GM12878 (cell line): ENCODE results near the gene RAB13. TPM values are rescaled to one million over a fixed set of nuclear protein-coding genes. Genes with fewer than 3 reads are reported as not detected.

ENCODE experiments used
- CBFB ChIP-seq: IDR thresholded peaks from 2 replicates; pipeline ENCODE4 v1.6.1; 2016; ENCODE audit warnings: antibody characterized with exemption, low read depth
- CBX5 ChIP-seq: sonication (generic); IDR thresholded peaks from 2 replicates; pipeline ENCODE4 v1.6.1; 2016; ENCODE audit warnings: low read depth, moderate library complexity, mild to moderate bottlenecking, inconsistent platforms
- CEBPZ ChIP-seq: fragments of 150-350 bp; IDR thresholded peaks from 2 replicates; pipeline ENCODE4 v1.6.1; 2016; ENCODE audit warnings: low read depth, low read length
- FOXM1 ChIP-seq: IDR thresholded peaks from 2 replicates; pipeline ENCODE4 v1.6.1; 2012; ENCODE audit warnings: low read depth, mild to moderate bottlenecking, inconsistent platforms, low read length, moderate library complexity
- NR2C1 ChIP-seq: fragments of 450-650 bp; IDR thresholded peaks from 2 replicates; pipeline ENCODE4 v1.6.1; 2017; ENCODE audit warnings: antibody characterized with exemption, mild to moderate bottlenecking, moderate library complexity
- POLR2AphosphoS2 ChIP-seq: IDR thresholded peaks from 2 replicates; pipeline ENCODE4 v1.6.1; 2011; ENCODE audit warnings: low read depth, mild to moderate bottlenecking, low read length, improper control_type of control experiment, moderate library complexity
- polyA plus RNA-seq, 11 experiments: library from polyadenylated mRNA; depleted of rRNA in 4 of 11; unstranded in 6 of 11; stranded (reverse) in 5 of 11; fragments of >200 nt; fragmentation: Nextera tagmentation in 4 of 11; fragmentation: Illumina TruSeq in 1 of 11; extraction: Ambion mirVana in 4 of 11; extraction: Trizol in 1 of 11; gene quantifications; 1 replicate in 1 of 11; 2 replicates in 10 of 11; pipeline versions ENCODE4 v1.2.1 to v1.2.3, GENCODE V29; 2011 to 2016; ENCODE audit warnings: inconsistent platforms in 2 of 11, missing spikeins in 2 of 11, low read depth in 1 of 11
- total RNA-seq, 4 experiments: library from RNA; depleted of rRNA in 3 of 4; stranded (reverse); fragments of >200 nt in 3 of 4; fragmentation: Illumina TruSeq in 1 of 4; extraction: Trizol in 1 of 4; gene quantifications; 2 replicates each; pipeline versions ENCODE4 v1.2.1 to v1.2.3, GENCODE V29; 2013 to 2021
- TF ChIP-seq, protein P1 (sequence below): IDR thresholded peaks from 2 replicates; pipeline ENCODE4 v1.6.1; 2011; ENCODE audit warnings: low read depth, low read length, improper control_type of control experiment, borderline replicate concordance
- TF ChIP-seq, protein P2 (sequence below): fragments of 450-650 bp; IDR thresholded peaks from 2 replicates; pipeline ENCODE4 v1.6.1; 2016; ENCODE audit warnings: mild to moderate bottlenecking, moderate library complexity, borderline replicate concordance
- TF ChIP-seq, protein P3 (sequence below): fragments of 450-650 bp; formaldehyde crosslinking; IDR thresholded peaks from 2 replicates; pipeline ENCODE4 v1.4.0; 2022; ENCODE audit warnings: mild to moderate bottlenecking, moderate library complexity
- TF ChIP-seq, protein P4 (sequence below): fragments of 450-650 bp; IDR thresholded peaks from 2 replicates; pipeline ENCODE4 v1.6.1; 2017; ENCODE audit warnings: mild to moderate bottlenecking, moderate library complexity

RAB13 gene
- total and polyA plus RNA-seq, 10 of the 15 experiments (the other 5 are each of a cell fraction or from before 2014, with no cell fraction given) = 0.75 to 30.7 (median 15.9) TPM

GRCh38 chr1:153958111-153958960 is 27.8 kb downstream of the RAB13 start, which contains the start of gene CRTC2 (continued):
- TF ChIP-seq, protein P1, sequence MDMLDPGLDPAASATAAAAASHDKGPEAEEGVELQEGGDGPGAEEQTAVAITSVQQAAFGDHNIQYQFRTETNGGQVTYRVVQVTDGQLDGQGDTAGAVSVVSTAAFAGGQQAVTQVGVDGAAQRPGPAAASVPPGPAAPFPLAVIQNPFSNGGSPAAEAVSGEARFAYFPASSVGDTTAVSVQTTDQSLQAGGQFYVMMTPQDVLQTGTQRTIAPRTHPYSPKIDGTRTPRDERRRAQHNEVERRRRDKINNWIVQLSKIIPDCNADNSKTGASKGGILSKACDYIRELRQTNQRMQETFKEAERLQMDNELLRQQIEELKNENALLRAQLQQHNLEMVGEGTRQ = no peak
- no peak for TF ChIP-seq CEBPZ
- TF ChIP-seq CBFB = no peak
- no peak for TF ChIP-seq FOXM1
- TF ChIP-seq CBX5 = no peak
- peak; percentile 97 for TF ChIP-seq NR2C1
- TF ChIP-seq POLR2AphosphoS2 = peak; percentile 96
- TF ChIP-seq, protein P2, sequence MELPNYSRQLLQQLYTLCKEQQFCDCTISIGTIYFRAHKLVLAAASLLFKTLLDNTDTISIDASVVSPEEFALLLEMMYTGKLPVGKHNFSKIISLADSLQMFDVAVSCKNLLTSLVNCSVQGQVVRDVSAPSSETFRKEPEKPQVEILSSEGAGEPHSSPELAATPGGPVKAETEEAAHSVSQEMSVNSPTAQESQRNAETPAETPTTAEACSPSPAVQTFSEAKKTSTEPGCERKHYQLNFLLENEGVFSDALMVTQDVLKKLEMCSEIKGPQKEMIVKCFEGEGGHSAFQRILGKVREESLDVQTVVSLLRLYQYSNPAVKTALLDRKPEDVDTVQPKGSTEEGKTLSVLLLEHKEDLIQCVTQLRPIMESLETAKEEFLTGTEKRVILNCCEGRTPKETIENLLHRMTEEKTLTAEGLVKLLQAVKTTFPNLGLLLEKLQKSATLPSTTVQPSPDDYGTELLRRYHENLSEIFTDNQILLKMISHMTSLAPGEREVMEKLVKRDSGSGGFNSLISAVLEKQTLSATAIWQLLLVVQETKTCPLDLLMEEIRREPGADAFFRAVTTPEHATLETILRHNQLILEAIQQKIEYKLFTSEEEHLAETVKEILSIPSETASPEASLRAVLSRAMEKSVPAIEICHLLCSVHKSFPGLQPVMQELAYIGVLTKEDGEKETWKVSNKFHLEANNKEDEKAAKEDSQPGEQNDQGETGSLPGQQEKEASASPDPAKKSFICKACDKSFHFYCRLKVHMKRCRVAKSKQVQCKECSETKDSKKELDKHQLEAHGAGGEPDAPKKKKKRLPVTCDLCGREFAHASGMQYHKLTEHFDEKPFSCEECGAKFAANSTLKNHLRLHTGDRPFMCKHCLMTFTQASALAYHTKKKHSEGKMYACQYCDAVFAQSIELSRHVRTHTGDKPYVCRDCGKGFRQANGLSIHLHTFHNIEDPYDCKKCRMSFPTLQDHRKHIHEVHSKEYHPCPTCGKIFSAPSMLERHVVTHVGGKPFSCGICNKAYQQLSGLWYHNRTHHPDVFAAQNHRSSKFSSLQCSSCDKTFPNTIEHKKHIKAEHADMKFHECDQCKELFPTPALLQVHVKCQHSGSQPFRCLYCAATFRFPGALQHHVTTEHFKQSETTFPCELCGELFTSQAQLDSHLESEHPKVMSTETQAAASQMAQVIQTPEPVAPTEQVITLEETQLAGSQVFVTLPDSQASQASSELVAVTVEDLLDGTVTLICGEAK = peak; percentile 94
- TF ChIP-seq, protein P3, sequence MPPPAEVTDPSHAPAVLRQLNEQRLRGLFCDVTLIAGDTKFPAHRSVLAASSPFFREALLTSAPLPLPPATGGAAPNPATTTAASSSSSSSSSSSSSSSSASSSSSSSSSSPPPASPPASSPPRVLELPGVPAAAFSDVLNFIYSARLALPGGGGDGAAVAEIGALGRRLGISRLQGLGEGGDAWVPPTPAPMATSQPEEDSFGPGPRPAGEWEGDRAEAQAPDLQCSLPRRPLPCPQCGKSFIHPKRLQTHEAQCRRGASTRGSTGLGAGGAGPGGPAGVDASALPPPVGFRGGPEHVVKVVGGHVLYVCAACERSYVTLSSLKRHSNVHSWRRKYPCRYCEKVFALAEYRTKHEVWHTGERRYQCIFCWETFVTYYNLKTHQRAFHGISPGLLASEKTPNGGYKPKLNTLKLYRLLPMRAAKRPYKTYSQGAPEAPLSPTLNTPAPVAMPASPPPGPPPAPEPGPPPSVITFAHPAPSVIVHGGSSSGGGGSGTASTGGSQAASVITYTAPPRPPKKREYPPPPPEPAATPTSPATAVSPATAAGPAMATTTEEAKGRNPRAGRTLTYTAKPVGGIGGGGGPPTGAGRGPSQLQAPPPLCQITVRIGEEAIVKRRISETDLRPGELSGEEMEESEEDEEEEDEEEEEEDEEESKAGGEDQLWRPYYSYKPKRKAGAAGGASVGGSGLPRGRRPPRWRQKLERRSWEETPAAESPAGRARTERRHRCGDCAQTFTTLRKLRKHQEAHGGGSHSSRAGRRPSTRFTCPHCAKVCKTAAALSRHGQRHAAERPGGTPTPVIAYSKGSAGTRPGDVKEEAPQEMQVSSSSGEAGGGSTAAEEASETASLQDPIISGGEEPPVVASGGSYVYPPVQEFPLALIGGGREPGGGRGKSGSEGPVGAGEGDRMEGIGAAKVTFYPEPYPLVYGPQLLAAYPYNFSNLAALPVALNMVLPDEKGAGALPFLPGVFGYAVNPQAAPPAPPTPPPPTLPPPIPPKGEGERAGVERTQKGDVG (CRISPR knock-in tag) = no peak
- TF ChIP-seq, protein P4, sequence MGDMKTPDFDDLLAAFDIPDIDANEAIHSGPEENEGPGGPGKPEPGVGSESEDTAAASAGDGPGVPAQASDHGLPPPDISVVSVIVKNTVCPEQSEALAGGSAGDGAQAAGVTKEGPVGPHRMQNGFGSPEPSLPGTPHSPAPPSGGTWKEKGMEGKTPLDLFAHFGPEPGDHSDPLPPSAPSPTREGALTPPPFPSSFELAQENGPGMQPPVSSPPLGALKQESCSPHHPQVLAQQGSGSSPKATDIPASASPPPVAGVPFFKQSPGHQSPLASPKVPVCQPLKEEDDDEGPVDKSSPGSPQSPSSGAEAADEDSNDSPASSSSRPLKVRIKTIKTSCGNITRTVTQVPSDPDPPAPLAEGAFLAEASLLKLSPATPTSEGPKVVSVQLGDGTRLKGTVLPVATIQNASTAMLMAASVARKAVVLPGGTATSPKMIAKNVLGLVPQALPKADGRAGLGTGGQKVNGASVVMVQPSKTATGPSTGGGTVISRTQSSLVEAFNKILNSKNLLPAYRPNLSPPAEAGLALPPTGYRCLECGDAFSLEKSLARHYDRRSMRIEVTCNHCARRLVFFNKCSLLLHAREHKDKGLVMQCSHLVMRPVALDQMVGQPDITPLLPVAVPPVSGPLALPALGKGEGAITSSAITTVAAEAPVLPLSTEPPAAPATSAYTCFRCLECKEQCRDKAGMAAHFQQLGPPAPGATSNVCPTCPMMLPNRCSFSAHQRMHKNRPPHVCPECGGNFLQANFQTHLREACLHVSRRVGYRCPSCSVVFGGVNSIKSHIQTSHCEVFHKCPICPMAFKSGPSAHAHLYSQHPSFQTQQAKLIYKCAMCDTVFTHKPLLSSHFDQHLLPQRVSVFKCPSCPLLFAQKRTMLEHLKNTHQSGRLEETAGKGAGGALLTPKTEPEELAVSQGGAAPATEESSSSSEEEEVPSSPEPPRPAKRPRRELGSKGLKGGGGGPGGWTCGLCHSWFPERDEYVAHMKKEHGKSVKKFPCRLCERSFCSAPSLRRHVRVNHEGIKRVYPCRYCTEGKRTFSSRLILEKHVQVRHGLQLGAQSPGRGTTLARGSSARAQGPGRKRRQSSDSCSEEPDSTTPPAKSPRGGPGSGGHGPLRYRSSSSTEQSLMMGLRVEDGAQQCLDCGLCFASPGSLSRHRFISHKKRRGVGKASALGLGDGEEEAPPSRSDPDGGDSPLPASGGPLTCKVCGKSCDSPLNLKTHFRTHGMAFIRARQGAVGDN = no peak
